ENCODE results near the gene PRDM15. TPM values are rescaled to one million over a fixed set of nuclear protein-coding genes. Genes with fewer than 3 reads are reported as not detected.
A peak's percentile ranks its signal among the peaks of the same experiment; 100 is the strongest.

Gene PRDM15
- polyA plus RNA-seq, 3 donors from 2014 or later = 1.3 to 3.5 TPM; not detected in 1

DNA sequence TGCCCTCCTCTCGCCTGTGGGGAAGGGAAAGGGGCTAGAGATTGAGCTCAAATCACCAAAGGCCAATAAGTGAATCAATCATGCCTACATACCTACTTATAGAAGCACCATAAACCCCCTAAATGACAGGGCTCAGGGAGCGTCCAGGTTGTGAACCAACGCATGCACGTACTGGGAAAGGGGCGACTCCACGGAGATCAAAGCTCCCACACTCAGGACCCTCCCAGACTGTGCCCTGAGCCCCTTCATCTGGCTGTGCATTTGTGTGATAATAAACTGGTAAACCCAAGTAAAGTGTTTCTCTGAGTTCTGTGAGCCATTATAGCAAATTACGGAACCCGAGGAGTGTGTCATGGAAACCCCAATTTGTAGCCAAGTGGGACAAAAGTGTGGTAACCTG is 23.8 kb upstream of the PRDM15 start:
- no peak overlapping the region for H3K27ac Mint-ChIP-seq
- no peaks in the 10 kb centered on the region for H3K9me3 Mint-ChIP-seq
- H3K4me1 Mint-ChIP-seq = peaks cover 7 to 41% of the 10 kb centered on the region in 2 donors
- no peak overlapping the region for H3K4me3 Mint-ChIP-seq
- peaks cover 0 to 5% (median 0%) of the 10 kb centered on the region in 3 donors for H3K27me3 Mint-ChIP-seq (ENCODE audit: low read depth in 3 of 3)
- peaks cover 5 to 40% (median 18%) of the 10 kb centered on the region in 3 donors for H3K36me3 Mint-ChIP-seq
- DNase-seq = no peak

DNA sequence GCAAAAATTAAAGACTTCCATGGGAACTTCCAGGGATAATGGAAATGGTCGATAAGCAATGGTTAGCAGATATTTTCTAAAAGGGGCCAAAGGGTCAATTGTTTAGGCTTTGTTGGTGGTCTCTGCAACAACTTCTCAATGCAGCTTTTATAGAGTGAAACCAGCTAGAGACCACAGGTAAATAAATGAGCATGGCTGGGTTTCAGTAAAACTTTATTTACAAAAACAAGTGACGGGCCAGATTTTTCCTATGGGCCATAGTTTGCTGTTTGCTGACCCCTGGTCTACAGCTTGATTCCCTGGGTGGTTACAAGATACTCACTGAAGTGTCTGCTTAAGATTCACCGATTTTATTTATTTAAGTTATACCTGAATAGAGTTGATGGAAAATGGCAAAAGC is 22.6 kb upstream of the PRDM15 start:
- no peaks in the 10 kb centered on the region for H3K9me3 Mint-ChIP-seq
- H3K4me3 Mint-ChIP-seq = no peak overlapping the region
- H3K36me3 Mint-ChIP-seq = peaks cover 1 to 31% (median 17%) of the 10 kb centered on the region in 3 donors
- H3K4me1 Mint-ChIP-seq = peaks cover 7 to 41% of the 10 kb centered on the region in 2 donors
- H3K27ac Mint-ChIP-seq = peak overlapping the region in 2 of 6 donors; percentile 17 to 22
- H3K27me3 Mint-ChIP-seq (ENCODE audit: low read depth in 3 of 3) = peaks cover 0 to 5% (median 0%) of the 10 kb centered on the region in 3 donors
- DNase-seq = no peak

DNA sequence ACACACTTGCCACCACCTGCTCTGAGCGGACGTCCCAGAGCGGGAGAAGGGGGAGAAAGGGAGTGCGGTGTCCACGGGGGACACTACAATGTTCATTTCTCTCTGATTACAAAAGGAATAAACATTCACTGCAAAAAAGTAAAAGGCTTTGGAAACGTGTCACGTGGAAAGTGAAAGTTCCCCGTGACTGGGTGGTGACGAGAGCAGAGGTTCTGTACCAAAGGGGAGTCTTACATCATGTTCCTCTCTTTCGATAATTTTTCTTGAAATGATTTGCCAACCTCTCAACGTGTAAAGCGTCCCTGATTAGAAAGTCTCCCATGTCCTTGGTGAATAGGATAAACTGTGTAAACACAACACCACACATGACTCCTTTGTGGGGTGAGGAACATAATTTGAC is 22.0 kb upstream of the PRDM15 start:
- Mint-ChIP-seq H3K4me3 (peak overlapping the region in 2 of 5 donors; percentile 5 to 23), H3K4me1 (peaks cover 7 to 47% of the 10 kb centered on the region in 2 donors), H3K27ac (peak overlapping the region in 3 of 6 donors; percentile 22 to 52 (median 45)), H3K27me3 (ENCODE audit: low read depth in 3 of 3) (peaks cover 0 to 5% (median 0%) of the 10 kb centered on the region in 3 donors), H3K9me3 (no peaks in the 10 kb centered on the region), H3K36me3 (peaks cover 5 to 28% (median 13%) of the 10 kb centered on the region in 3 donors)
- no peak for DNase-seq

DNA sequence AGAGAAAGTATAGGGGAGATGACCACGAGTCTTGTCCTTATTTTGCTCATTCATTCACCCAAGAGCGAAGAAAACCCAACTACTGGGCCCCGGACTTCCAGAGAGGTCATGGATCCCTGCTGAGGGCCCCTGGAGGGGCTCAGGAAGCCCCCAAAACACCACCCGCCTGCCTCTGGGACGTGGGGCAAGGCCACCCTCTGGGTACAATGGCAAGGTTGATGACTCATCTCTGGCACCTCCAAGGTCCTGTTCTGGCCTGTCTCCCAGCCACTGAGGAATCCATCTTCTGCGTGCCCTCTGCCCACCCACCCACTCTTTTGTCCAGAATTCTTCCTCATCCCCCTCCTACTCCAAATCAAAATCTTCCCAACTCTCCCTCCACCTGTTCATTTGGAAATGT is 21.3 kb upstream of the PRDM15 start:
- peaks cover 5 to 31% (median 15%) of the 10 kb centered on the region in 3 donors for H3K36me3 Mint-ChIP-seq
- no peaks in the 10 kb centered on the region for H3K9me3 Mint-ChIP-seq
- peaks cover 13 to 54% of the 10 kb centered on the region in 2 donors for H3K4me1 Mint-ChIP-seq
- no peak overlapping the region for H3K4me3 Mint-ChIP-seq
- H3K27ac Mint-ChIP-seq = peak overlapping the region in 1 of 6 donors; percentile 83
- DNase-seq = no peak
- H3K27me3 Mint-ChIP-seq (ENCODE audit: low read depth in 3 of 3) = peaks cover 0 to 5% (median 0%) of the 10 kb centered on the region in 3 donors

DNA sequence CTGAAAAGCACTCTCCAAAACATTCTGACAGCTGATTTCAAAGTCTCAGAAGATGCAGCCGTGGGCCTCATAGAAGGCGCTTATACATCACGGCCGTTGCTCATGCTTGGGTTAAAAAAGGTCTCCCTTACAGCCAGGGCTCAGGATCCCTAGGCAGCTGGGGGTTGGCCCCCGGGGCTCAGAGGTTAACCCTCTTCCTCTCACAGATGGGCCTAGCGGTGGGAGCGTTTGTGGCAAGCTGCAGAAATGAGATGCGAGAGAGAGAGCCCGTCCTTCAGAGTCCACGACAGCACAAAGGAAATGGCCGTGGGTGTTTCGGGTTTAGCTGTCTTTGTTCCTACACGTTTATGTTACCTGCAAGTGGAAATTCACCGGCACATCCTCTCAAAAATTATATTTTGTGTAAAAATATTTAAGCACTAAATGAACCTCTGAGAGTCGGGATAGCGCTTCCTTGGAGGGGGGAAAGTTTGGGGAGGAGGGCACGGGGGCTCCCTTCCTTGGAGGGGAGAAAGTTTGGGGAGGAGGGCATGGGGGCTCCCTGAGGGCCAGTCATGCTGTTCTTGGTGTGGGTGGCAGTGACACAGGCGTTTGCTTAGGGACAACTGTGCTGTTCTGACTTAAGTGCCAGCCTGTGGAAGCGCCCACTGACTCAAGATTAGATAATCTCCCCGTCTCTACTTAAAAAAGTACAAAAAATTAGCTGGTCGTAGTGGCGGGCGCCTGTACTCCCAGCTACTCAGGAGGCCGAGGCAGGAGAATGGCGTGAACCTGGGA is 20.5 kb upstream of the PRDM15 start:
- Mint-ChIP-seq H3K9me3 (no peaks in the 10 kb centered on the region), H3K4me3 (peak overlapping the region in 4 of 5 donors; percentile 69 to 82 (median 76)), H3K27me3 (ENCODE audit: low read depth in 3 of 3) (peaks cover 0 to 5% (median 0%) of the 10 kb centered on the region in 3 donors), H3K36me3 (peaks cover 5 to 28% (median 13%) of the 10 kb centered on the region in 3 donors), H3K27ac (peak overlapping the region; percentile 53 to 85 (median 77)), H3K4me1 (peaks cover 14 to 57% of the 10 kb centered on the region in 2 donors)
- peak; percentile 63 to 71 (median 69) for DNase-seq

DNA sequence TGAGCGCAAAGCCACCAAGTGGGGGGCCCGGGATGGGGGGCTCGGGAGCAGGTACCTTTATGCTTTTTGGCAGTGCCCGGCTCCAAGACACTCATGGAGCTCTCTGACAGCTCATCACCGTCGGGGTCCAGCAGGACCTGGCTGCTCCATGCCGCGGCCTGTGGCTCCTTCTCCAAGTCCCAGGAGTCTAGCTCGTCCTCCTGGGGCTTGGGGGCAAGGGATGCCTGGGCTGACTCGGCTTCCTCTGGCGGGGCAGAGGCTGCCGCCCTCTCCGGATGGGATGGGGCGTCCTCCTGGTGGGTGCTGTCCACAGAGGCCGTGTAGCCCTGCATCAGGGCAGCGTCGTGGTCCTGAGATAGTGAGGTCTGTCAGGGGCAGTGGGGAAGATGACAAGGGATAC is 19.9 kb upstream of the PRDM15 start:
- Mint-ChIP-seq H3K4me3 (peak overlapping the region in 4 of 5 donors; percentile 69 to 82 (median 76)), H3K27ac (peak overlapping the region in 5 of 6 donors; percentile 67 to 85 (median 77)), H3K9me3 (no peaks in the 10 kb centered on the region), H3K36me3 (peaks cover 5 to 23% (median 15%) of the 10 kb centered on the region in 3 donors), H3K4me1 (peaks cover 14 to 54% of the 10 kb centered on the region in 2 donors), H3K27me3 (ENCODE audit: low read depth in 3 of 3) (peaks cover 0 to under 1% (median 0%) of the 10 kb centered on the region in 3 donors)
- DNase-seq = no peak

DNA sequence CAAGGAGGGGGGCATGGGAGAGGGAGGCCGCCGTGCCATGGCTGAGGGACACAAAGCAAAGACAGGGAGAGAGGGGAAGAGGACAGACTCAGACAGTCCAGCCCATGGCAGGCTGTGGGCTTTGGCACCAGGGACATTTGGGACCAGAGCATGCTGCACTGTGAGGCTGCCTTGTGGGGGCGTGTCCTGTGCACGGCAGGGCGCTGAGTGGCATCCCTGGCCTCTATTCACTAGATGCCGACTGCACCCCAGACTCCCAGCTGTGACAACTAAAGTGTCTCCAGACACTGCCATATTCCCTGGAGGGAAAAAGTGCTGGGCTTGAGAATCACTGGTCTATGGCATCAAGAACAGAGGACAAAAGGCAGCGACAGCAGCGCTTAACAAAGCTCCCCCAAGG is 18.6 kb upstream of the PRDM15 start:
- Mint-ChIP-seq H3K9me3 (no peaks in the 10 kb centered on the region), H3K27me3 (ENCODE audit: low read depth in 3 of 3) (no peaks in the 10 kb centered on the region), H3K4me3 (no peak overlapping the region), H3K36me3 (peaks cover 5 to 21% (median 15%) of the 10 kb centered on the region in 3 donors), H3K27ac (no peak overlapping the region), H3K4me1 (peaks cover 14 to 44% of the 10 kb centered on the region in 2 donors)
- DNase-seq = no peak

DNA sequence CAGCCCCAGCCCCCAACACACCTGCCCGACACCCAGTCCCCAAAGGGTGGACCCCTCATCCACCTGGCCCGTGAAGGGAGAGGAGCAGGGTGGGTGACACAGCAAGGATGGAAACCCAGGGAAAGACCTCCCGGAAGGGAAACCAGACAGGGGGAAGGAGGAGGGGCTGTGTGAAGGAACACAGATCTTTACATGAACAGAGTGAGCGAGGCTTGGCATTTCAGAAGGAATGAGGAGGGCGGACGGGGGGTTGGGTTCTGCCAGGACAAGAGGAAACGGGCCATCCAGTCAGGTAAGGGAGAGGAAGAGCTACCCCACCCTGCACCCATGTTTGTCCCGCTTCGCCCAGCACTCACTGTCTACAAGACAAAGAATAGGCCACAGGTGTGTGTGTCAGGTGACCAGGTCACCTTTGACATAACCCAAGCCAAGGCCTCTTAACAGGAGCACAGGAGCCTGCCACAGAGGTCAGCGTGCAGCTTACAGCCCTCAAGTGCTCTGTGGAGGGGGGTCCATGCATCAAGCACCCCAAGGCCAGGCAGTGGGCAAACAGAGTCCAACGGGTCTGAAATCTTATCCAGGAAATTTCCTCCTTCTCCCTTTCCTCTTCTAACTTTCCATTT is 18.0 kb upstream of the PRDM15 start:
- Mint-ChIP-seq H3K27me3 (ENCODE audit: low read depth in 3 of 3) (no peaks in the 10 kb centered on the region), H3K9me3 (no peaks in the 10 kb centered on the region), H3K4me1 (peaks cover 14 to 44% of the 10 kb centered on the region in 2 donors), H3K4me3 (no peak overlapping the region), H3K36me3 (peaks cover 5 to 19% (median 11%) of the 10 kb centered on the region in 3 donors), H3K27ac (no peak overlapping the region)
- DNase-seq = no peak

DNA sequence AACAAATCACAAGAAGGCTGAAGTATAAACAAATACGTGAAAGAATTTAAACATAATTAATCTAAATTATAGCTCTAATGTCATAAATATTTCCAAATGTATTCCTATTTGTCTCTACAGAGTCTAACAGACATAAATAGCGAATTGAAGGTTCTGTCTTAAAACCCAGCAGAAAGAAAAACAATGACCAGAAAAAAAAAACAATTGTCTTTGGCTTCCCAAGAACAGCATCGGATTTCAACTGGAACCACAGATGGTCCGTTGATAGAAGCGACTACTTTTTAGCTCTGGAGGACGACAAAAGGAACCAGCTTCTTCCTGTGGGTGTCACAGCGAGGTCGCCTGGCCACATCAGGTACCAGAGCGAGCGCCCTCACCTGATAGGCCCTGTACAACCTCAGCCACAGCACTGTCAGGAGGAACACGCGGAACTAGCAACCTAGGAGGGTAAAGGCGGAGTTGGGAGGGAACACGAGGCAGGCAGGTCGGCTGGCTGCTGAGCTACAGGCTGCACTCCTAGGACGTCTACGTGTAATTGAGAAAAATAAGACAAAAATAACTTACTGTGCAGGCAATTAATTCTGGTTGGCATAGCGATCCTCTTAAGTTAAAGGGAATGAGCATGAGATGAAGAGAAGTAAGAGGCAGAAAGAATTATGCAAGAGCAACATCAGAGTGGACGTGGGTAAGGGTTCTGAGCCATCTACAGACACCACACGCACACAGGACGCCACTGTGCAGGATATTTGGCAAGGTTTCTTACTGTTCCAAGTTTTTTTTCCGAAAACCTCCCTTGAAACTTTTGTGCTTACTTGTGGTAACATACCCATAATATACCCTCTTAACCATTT is 16.7 kb upstream of the PRDM15 start:
- Mint-ChIP-seq H3K4me3 (peak overlapping the region in 3 of 5 donors; percentile 4 to 58 (median 51)), H3K4me1 (peaks cover 14 to 37% of the 10 kb centered on the region in 2 donors), H3K27ac (peak overlapping the region in 4 of 6 donors; percentile 3 to 53 (median 22)), H3K27me3 (ENCODE audit: low read depth in 3 of 3) (no peaks in the 10 kb centered on the region), H3K9me3 (no peaks in the 10 kb centered on the region), H3K36me3 (peaks cover 5 to 12% (median 8%) of the 10 kb centered on the region in 3 donors)
- DNase-seq = peak; percentile 31 to 43 (median 42)

DNA sequence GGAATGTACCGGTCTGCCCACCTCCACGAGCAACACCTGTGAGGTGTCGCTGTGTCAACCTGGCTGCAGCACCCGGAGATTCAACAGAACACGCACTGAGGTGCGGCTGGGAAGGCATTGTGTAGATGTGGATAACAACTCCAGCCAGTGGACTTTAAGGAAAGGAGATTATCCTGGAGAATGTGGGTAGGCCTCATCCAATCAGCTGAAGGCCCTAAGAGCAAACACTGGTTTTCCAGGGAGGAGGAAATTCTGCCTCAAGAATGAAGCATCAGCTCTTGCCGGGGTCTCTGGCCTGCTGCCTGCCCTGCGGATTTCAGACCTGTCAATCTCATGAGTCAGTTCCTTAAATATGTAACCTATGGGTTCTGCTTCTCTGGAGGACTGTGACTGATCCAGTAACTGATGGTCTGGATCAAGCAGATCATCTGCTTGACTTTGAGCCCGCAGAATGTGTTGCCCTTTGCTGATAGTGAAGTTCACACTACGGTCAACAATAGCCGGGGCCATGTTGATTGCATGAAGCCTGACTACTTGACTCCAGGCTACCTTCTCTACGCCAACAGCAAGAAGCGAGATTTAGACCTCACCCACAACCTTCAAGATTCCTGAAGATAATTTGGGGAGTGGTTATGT is 15.9 kb upstream of the PRDM15 start:
- H3K4me1 Mint-ChIP-seq = peaks cover 14 to 35% of the 10 kb centered on the region in 2 donors
- peaks cover 5 to 15% (median 11%) of the 10 kb centered on the region in 3 donors for H3K36me3 Mint-ChIP-seq
- H3K27ac Mint-ChIP-seq = no peak overlapping the region
- H3K4me3 Mint-ChIP-seq = no peak overlapping the region
- H3K27me3 Mint-ChIP-seq (ENCODE audit: low read depth in 3 of 3) = no peaks in the 10 kb centered on the region
- no peaks in the 10 kb centered on the region for H3K9me3 Mint-ChIP-seq
- DNase-seq = no peak

DNA sequence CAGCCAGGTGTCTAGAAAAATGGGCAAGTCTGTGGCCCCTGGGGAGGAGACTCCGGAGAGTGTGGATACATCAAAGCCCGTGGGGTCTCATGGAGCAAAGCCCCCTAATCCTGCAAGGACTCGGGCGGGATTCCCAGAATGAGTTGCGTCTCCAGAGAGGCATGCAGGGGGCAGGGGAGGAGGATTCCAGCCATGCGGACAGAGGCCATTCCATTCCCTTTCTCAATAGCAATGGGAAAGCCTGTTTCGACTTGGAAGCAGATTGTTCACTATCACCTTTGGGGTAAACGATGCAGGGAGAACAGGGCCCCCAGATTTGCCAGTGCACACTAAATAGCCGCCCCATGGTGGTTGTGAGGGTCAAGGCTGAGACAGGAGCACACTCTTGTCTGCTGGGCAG is 15.4 kb upstream of the PRDM15 start:
- Mint-ChIP-seq H3K4me3 (no peak overlapping the region), H3K36me3 (peaks cover 5 to 15% (median 11%) of the 10 kb centered on the region in 3 donors), H3K27ac (no peak overlapping the region), H3K9me3 (no peaks in the 10 kb centered on the region), H3K4me1 (peaks cover 13 to 30% of the 10 kb centered on the region in 2 donors), H3K27me3 (ENCODE audit: low read depth in 3 of 3) (no peaks in the 10 kb centered on the region)
- DNase-seq = no peak

DNA sequence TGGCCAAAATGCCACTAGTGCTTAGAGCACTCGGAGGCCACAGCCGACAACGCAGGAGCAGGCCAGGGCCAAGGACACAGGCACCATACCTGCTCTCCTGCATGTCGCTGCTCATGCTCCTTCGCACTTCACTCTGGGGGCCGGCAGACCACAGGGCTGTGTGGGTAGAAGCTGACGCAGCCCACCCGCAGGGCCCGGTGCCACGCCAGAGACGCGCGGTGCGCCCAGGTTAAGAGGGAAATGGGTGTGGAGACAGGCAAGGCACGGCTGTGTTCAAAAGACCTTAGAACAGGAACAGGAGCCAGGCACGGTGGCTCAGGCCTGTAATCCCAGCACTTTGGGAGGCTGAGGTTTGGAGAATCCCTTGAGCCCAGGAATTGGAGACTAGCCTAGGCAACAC is 13.6 kb upstream of the PRDM15 start:
- H3K27me3 Mint-ChIP-seq (ENCODE audit: low read depth in 3 of 3) = no peaks in the 10 kb centered on the region
- H3K4me3 Mint-ChIP-seq = no peak overlapping the region
- no peak for DNase-seq
- no peaks in the 10 kb centered on the region for H3K9me3 Mint-ChIP-seq
- peaks cover 7 to 16% of the 10 kb centered on the region in 2 donors for H3K4me1 Mint-ChIP-seq
- no peak overlapping the region for H3K27ac Mint-ChIP-seq
- peaks cover 5 to 21% (median 11%) of the 10 kb centered on the region in 3 donors for H3K36me3 Mint-ChIP-seq

DNA sequence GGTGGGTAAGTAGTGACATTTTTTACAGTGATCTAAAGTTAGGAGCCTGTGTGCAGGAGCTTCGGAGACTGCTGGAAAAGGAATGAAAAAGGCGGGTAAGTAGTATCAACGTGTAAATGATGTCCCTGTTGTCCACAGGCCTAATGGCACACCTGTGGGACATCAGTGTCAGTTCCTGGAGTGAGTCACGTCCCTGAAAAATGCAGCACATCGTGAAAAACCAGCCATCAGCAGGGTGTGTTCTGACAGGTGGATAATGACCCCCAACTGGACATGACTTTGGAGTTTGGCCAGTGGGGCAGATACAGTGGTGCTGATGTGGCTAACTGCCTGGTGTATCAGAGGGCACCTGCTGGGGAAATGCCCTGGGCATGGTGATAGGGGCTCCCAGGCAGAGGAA is 12.0 kb upstream of the PRDM15 start:
- DNase-seq = no peak
- Mint-ChIP-seq H3K9me3 (no peaks in the 10 kb centered on the region), H3K4me1 (peaks cover 7 to 10% of the 10 kb centered on the region in 2 donors), H3K36me3 (peaks cover 0 to 17% (median 11%) of the 10 kb centered on the region in 3 donors), H3K27me3 (ENCODE audit: low read depth in 3 of 3) (no peaks in the 10 kb centered on the region), H3K4me3 (no peak overlapping the region), H3K27ac (no peak overlapping the region)
